GM21367 (cell line): Measurements from ENCODE around the gene RNU1-2.
"Not testable (repeated sequence)": the region's sequence is repeated elsewhere in the genome, so short reads cannot be mapped to it uniquely, and the experiment has no call there.

ENCODE experiments used
- ATAC-seq: cut with Tn5 transposase; IDR thresholded peaks from one replicate; pipeline ENCODE4 v1.9.1; 2021; ENCODE audit not compliant: unreplicated experiment

RNU1-2 gene

GRCh38 chr1:16925635-16926490, 30.1 kb downstream of the RNU1-2 start:
- ATAC-seq: no peak

DNA sequence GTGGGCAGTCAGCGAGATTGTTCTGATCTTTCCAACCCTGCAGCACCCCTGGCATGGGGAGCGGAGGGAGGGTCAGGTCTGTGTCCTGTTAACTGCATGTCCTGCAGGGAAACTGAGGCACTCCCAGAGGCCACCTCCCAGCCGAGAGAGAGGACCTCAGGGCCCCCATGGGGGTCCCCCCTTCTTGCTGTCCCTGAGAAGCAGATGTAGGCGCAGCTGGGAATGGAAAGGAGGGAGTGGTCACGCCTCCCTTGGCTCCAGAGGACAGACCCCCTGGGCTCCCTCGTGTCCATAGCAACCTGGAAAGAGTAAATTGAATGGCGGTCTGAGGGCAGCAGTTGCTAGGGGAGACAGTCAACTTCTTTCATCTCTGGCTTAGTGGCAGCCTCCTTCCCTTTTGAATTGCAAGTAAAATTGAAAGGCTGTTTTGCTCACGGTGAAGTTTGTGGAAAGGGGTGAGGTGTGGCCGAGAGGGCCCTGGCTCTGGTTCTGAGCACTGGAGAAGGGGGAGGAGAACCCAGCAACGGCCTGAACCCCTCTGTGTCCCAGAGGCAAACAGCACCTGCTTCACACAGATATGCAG, 30.8 kb downstream of the RNU1-2 start:
- no peak for ATAC-seq

- no peak for ATAC-seq
Measured at GRCh38 chr1:16927256-16927655, 31.5 kb downstream of the RNU1-2 start.

DNA sequence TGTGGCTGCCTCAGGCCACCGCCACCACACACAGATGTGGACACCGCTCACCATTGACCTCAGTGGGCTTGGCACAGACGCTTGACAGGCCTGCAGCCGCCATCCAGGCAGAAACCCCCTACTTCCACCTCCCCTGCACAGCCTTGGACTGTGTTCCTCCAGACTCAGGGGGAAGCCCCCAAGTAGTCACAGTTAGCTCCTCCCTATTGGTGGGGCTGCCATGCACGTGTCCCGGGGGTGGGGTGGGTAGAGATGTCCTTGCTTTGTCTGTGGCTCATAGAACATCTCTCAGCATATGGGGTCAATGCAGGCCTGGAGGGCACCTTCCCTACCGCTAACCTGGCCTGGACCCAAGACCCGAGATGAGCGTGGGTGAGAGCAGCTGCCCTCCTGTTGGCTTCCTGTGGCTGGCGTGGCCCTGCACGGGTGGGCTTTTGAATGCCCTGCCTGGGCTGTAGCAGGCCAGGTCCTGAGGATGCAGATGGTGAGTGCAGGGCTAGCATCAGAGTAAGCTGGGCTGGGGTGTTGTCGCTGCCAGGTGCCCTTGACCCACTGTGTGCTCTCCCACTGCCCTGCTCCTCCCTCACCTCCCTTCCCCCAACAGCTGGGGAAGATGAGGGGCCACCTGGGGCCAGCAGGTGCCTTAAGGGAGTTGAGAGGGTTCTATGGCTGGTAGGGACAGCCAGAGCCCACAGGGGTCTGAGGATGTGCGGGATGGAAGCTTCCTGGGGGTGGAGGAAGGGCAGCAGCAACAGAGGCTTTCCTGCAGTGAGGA, 32.1 kb downstream of the RNU1-2 start:
- no peak for ATAC-seq

- ATAC-seq: not testable (repeated sequence)
Measured at GRCh38 chr1:16929146-16930041, 33.6 kb downstream of the RNU1-2 start.

DNA sequence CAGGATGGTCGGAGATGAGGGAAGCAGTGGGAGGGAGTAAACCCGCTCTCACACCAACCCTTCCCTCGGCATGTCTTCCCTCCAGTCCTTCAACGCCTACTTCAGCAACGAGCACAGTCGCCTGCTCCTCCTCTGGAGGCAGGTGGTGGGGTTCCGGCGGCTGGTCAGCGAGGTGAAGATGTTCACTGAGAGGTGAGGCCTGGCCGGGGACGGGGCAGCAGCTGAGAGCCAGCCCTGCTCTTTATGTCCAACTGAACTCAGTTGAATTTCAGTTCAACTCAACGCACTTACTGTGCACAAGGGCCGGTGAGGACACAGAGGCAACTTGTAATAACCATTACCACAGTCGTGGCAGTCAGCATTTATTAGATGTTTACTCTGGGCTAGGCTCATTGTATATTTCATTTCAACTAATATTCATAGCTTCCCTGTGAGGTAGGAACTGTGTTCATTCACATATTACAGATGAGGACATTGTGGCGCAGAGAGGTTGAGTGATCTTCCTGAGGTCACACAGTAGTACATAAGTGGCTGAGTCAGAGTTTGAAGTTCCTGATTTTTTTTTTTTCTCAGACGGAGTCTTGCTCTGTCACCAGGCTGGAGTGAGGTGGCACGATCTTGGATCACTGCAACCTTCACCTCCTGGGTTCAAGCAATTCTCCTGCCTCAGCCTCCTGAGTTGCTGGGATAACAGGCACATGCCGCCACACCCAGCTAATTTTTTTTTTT, 35.6 kb downstream of the RNU1-2 start:
- not testable (repeated sequence) for ATAC-seq

DNA sequence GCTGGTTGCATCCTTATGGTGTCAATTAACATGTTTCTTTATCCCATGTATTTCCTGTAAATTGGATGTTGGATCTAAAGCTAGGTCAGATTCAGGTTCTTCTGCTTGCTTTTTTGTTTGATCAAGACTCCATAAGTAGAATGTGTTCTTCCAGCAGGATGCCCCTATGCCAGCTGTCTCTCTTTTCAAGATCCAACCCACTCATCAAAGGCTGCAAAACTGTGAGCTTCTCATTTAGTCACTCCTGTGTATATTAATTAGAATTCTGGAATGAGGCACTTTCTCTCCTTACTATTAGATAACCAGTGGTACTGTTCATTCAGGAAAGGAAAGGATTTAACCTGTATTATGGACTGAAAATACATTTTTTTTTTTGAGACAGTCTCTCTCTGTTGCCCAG, 38.2 kb downstream of the RNU1-2 start:
- not testable (repeated sequence) for ATAC-seq

GRCh38 chr1:16936580-16936979, 40.8 kb downstream of the RNU1-2 start:
- ATAC-seq: not testable (repeated sequence)

GRCh38 chr1:16938351-16939321, 42.9 kb downstream of the RNU1-2 start:
- no peak for ATAC-seq

DNA sequence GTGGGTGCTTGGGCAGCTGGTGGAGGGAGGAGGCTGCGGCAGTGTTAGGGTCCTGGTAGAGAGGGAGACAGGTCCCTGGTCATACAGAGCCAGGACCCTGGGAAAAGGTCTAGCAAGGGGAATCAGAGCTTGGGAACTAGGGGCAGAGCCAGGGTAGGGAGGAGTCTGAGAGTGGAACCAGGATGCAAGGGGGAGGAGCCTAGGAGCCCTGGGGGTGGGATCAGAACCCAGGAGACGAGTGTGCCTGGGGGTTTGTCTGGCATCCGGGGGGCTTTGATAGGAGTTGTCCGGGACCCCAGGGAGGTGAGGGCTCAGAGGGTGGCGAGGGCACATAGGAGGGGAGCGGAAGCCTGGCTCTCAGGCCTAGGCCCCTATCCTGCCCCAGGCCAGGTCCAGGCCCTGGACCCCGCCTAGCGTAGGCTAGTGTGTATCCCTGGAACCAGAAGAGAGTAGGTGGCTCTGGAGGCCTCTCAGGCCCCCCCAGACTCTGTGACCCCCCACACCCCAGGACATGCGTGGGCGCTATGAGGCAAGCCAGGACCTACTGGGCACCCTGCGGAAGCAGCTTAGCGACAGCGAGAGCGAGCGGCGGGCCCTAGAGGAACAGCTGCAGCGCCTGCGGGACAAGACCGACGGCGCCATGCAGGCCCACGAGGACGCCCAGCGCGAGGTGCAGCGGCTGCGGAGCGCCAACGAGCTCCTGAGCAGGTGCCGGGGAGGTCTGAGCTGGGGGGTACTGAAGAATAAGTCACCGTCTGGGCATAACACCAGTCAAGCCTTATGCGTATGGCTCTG, 43.8 kb downstream of the RNU1-2 start:
- not testable (repeated sequence) for ATAC-seq

- ATAC-seq: no peak
Measured at GRCh38 chr1:16944038-16944437, 48.3 kb downstream of the RNU1-2 start.

- not testable (repeated sequence) for ATAC-seq
Measured at GRCh38 chr1:16945512-16945911, 49.7 kb downstream of the RNU1-2 start.
